NCI-H524 (cell line): ENCODE results near the gene PIGBOS1.
"Not testable (repeated sequence)": the region's sequence is repeated elsewhere in the genome, so short reads cannot be mapped to it uniquely, and the experiment has no call there.

Experiments used
- DNase-seq, 2 experiments: peaks; one replicate each; lab custom pipeline; 2025; lab: John Stamatoyannopoulos, UW

Gene PIGBOS1, protein sequence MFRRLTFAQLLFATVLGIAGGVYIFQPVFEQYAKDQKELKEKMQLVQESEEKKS

DNA sequence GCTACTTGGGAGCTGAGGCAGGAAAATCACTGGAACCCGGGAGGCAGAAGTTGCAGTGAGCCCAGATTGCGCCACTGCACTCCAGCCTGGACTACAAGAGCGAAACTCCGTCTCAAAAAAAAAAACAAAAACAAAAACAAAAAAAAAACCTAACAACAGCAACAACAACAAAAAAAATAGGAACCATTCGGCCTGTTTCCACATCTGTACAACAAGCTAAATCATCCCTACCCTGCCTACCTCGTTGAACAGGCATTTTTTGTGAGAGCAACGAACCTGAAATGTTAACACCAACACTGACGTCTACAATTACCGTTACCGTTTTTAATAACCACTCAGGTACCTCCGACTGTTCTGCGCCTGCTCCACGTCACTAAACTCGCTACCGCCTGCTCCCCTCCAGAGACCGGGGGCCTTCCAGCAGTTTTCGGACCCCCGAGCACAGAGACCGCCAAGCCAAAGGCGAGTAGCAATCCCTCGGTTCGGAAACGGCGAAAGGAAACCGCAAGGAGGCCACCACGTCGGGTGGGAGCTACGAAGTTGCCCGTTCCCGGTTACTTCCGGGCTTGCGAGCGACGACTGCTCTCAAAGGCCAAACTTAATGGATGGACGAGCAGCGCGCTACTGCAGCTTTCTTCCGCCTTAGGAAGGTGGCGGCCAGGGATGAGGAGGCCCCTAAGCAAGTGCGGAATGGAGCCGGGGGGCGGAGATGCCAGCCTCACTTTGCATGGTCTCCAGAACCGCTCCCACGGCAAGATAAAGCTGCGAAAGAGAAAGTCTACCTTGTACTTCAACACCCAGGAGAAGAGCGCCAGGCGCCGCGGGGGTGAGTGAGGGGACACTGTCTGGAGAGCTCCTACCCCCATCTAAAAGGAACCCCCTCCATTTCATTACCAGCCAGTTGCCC is at the start of gene PIGBOS1, which contains the start of gene PIGB:
TSS of gene PIGBOS1 (minus strand) at position 536 of the 907 bp plus-strand sequence. CDS start 1,331 bp downstream, outside the sequence.
TSS of gene PIGB (plus strand) at position 635 of the 907 bp plus-strand sequence. CDS start at position 664, 29 bp downstream.
- DNase-seq: peak; percentile 81 to 85

DNA sequence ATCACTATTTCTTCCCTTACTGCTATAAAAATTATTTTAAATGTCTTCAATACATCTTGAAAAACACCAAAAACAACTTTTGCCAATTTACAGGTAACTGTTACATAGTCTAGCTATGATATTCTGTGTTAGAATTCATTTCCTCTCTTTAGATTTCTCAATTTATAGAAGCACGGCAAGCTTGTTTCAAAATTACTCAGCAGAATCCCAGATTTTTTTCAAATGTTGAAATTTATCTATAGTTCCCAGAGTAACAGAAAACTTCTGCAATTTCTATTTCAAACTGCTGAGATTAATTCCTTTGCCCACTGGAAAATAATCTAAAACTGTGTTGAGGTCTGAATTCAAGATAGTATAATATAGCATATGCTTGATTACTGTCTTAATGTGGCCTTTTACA is 48.1 kb upstream of the PIGBOS1 start:
- no peak for DNase-seq

DNA sequence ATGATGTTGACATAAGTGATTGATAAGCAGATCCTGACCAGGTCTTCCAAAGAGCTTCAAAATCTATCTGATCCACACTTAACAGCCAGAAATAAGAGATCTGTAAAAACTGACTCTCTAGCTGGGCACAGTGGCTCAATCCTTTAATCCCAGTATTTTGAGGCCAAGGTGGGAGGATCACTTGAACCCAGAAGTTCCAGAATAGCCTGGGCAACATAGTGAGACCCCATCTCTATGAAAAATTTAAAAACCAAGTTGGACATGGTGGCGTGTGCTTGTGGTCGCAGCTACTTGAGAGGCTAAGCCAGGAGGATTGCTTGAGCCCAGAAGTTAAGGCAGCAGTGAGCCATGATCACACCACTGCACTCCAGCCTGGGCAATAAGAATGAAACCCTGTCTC is 43.7 kb upstream of the PIGBOS1 start:
- DNase-seq: no peak

DNA sequence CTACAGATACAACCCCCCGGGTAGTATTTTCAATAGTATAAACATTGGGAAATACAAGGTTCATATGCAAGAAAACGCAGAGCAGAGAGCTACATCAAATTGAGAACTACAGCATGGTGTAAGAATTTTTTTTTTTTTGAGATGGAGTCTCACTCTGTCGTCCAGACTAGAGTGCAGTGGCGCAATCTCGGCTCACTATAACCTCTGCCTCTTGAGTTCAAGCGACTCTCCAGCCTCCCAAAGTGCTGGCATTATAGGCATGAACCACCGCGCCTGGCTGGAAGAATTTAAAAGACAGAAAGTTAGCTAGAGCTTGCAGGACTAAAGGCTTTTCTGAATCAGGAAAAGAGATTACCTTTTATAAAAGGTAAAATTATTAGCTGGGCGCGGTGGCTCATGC is 42.1 kb upstream of the PIGBOS1 start:
- no peak for DNase-seq

DNA sequence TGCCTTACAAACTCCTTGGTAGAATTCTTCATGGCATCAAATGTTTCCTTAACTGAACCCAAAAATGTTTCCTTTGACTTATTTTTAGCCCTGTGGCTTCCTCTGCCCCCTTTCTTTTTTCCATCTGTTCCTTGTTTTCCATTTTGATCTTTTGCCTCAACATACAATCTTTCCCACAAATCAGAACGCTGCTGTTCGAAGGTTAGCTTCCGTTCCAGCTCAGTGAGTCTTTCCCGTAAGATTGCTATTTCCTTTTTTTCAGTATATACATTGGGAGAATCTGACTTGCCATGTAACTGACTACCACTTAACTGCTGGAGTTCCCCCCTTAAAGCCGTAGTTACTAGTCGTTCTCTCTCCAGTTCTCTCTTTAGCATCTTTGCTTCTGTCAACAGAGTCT is 41.3 kb upstream of the PIGBOS1 start:
- DNase-seq: no peak

DNA sequence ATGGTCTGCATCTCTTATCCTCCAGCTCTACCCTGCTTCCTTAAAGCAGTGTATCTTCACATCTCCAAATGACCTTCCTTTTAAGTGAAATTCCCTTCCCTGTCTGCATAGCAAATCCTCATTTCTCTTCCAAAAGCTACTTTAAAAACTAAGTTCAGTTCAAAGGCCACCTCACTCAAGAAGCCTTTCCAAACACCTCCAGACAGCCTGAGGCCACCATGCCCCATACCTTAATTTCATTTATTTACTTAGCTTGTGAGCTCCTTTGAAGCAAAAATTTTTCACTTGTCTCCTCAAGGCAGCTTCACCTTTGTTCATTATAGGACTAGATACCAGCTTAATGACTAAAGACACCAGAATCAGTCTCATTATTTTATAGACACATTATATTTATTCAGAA is 39.5 kb upstream of the PIGBOS1 start:
- DNase-seq: no peak

DNA sequence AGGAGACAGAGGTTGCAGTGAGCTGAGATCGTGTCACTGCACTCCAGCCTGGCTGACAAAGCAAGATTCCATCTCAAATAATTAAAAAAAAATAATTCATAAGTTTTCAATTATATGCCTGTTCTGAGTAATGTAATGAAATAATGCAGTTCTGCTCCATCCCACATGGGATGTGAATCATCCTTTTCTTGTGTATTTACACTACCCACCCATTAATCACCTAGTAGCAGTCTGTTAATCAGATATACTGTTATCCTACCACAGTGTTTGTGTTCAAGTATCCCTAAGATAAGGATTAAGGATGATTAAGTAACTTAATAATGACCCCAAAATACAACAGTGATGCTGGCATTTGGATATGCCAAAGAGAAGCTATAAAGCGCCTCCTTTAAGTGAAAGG is 38.9 kb upstream of the PIGBOS1 start:
- DNase-seq: peak in 1 of 2 experiments; percentile 20

DNA sequence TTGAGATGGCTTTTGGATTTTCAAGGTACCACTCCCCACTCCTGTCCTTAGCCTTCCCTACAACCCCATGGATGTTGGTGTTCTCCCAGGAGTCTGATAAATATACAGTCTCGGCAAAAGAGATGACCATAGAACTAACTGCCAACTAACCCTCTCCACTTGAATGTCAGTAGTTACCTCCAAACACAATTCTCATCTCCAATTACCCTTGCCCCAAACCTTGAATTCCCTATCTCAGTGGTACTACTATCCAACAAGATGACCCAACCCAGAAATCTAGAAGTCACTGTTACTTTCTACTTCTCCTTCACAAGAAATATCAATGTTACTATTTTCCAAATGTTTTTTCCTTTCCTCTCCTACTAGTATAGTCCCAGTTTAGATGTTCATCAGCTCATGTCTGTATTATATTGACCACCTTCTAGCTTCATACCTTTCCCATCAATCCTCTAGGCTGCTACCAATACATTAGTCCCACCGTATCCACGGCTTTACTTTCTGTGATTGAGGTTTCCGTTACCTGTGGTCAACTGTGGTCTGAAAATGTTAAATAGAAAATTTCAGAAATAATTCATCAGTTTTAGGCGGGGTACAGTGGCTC is 38.2 kb upstream of the PIGBOS1 start:
- no peak for DNase-seq

DNA sequence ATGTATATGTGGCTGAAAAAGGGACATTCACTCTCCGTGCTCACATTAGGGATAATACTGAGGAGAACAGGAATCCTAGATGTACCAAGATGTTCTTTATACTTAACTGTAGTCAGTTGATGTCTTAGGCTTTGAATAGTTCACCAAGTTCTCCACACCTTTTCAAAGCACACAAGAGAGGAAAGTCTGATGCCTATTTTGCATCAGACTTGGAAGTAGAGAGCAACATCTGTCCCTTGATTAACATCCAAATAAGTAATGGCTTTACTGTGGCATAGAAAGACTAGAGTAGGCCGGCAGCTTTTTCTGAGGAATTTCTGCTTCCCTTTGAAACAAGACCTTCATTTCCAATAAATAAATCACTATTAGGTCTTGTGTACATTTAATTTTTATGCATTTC is 34.1 kb upstream of the PIGBOS1 start:
- peak in 1 of 2 experiments; percentile 8 for DNase-seq

DNA sequence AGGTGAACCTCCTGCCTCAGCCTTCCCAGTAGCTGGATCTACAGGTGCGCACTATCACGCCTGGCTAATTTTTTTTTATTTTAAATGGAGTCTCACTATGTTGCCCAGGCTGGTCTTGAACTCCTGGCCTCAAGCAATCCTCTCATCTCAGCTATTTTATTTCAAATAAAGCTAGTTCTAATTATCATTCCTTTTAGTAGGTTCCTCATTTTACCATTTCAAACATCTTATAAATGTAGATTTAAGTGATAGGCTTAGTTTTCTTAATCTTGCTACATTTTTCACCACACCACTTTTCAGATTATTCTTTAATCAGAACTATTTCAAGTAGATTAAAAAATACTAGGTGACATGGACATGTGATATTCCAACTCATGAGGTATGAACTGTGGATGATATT is 30.4 kb upstream of the PIGBOS1 start:
- DNase-seq: no peak

DNA sequence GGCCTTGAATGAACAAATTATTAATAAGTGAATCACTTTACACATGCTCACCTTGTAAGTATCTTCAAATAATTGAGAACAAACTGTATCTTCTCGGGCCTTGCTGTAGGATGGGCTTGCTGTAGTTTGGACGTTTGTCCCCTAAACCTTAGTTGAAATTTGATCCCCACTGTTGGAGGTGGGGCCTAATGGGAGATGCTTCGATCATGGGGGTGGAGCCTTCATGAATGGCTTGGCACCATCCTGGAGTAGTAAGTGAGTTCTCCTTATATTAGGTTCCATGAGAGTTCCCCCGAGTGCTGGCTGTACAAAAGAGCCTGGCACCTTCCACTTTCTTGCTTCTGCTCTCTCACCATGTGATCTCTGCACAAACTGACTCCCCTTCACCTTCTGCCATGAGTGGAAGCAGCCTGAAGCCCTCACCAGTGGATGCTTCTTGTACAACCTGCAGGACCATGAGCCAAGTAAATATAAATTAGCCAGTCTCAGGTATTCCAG is 29.4 kb upstream of the PIGBOS1 start:
- DNase-seq: no peak

DNA sequence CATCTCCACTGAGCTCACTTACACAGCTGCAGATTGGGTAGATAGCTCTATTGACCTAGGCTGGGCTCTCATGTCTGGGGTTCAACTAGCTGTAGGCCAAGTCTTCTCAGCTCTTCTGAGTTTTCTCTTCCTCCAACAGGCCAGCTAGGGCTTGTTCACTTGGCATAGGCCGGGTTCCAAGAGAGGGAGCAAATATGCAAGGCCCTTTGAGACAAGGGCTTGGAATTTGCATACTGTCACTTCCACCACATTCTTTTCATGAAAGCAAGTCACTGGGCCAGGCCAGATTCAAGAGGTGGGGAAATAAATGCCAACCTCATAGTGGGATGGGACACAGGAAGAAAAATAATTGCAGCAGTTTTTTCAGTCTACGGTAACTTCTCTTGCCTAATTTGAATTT is 25.3 kb upstream of the PIGBOS1 start:
- no peak for DNase-seq

DNA sequence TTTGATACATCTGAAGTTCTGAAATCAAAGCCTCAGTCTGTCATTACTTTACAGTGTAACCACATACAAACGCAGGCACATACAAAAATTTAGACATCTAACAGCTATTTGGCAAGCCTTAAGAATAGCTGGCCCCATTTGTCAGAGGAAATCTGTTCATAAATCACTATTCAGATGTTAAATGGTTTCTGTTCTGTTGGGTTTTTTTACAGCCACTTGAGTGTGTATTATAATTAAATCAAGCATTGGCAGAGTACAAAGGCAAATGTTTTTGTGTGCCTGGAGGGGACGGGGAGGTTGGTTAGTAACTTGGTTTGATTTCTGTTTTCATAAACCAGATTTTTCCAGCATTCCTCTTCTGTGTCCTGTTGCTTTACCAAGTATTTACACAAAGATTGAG is 24.2 kb upstream of the PIGBOS1 start:
- DNase-seq: no peak

DNA sequence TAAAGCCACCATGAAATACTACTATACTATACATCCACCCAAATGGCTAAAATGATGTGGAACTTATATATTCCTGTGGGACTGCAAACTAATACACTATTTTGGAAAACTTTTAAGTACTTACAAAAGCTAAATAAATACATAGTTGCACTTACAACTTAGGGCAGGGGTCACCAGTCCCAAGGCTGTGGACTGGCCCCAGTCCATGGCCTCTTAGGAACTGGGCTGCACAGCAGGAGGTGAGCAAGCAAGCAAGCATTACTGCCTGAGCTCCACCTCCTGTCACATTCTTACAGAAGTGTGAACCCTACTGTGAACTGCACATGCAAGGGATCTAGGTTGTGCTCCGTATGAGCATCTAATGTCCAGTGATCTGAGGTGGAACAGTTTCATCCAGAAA is 18.2 kb upstream of the PIGBOS1 start:
- DNase-seq: no peak

DNA sequence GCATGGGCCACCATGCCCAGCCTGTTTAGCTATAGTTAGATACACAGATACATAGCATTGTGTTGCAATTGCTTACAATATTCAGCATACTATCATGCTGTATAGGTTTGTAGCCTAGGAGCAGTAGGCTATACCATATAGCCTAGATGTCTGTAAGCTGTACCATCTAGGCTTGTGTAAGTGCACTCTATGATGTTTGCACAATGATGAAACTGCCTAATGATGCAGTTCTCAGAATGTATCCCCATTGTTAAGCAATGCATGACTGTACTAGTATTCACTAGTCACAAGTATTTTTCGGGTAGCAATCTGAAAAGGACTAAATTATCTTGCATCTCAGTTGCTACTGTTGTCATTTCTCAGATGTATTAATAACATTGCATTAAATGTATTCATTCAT is 16.1 kb upstream of the PIGBOS1 start:
- DNase-seq: no peak

DNA sequence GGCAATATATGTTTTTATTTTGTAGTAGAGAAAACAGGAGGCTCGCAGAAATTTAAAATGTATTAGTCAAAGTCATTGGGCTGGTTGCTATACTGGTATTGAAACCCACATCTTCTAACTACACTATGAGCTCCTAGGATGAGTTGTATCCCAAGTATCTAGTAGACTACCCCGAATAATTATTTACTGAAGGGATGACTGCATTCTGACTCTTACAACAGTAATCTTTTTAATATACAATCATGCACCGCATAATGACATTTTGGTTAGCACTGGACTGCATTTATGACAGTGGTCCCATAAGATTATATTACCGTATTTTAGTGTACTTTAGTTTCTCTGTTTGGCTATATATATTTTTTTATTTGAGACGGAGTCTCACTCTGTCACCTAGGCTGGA is 15.4 kb upstream of the PIGBOS1 start:
- DNase-seq: no peak

DNA sequence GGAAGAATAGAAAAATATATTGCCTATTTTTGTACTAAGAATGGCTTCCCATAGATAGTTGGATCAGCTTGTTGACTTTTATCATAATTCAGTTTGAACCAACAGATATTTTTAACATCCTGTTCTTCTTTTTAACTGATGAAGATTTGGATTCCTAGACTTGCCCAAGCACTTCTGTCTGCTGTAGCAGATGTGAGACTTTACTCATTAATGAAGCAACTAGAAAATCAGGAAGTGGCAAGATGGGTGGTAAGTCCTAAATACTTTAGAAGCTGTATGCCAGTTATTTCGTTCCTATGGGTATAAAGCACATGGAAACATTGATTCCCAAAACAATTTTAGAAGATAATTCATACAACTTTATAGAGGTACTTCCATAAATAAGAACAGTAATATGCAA is 8.5 kb upstream of the PIGBOS1 start:
- DNase-seq: no peak

DNA sequence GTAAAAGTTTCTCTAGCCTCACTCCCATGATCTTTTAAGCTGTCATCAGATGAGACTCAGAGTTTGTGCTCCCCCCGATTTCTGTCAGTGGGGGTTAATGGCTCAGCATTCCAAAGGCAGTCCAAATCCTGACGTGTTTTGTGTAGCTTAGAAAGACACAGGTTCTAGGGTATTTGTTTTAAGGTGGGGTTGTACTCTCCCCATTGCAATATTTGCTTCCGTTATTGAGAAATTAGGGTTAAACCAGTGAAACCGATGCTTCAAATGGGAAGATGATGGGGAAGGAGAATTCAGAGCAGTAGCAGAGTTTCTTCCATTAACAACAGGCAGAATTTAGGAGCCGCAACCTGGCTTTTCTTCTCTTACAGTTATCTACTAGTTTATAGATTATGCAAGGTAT is 3.5 kb upstream of the PIGBOS1 start:
- no peak for DNase-seq

DNA sequence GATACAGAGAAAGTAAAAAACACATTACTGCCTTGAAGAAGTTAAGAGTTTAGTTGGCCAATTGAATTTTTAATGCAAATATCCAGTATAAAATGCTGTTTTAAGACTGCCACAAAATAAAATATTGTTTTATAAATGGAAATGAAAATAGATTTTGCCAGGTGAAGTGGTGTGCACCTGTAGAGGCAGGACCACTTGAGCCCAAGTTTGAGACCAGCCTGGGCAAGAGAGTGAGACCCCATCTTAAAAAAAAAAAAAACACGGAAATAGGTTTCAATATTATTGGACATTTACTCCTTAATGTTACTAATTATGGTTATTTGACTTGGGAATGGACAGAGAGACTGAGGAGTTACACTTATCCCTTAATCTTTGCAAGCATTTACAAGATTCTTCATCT is 2.0 kb upstream of the PIGBOS1 start:
- DNase-seq: no peak

DNA sequence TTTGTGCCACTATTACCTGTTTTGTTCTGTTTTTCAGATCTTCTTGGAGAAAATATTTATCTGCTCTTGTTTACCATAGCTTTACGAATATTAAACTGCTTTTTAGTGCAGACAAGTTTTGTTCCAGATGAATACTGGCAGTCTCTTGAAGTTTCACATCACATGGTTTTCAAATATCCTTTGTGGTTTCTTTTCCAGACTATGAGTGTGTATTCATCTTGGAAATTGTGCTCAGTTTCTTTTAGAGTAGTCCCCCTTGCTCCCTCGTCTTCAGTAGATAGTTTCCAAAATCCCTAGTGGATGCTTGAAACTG is 1.3 kb upstream of the PIGBOS1 start:
- no peak for DNase-seq

DNA sequence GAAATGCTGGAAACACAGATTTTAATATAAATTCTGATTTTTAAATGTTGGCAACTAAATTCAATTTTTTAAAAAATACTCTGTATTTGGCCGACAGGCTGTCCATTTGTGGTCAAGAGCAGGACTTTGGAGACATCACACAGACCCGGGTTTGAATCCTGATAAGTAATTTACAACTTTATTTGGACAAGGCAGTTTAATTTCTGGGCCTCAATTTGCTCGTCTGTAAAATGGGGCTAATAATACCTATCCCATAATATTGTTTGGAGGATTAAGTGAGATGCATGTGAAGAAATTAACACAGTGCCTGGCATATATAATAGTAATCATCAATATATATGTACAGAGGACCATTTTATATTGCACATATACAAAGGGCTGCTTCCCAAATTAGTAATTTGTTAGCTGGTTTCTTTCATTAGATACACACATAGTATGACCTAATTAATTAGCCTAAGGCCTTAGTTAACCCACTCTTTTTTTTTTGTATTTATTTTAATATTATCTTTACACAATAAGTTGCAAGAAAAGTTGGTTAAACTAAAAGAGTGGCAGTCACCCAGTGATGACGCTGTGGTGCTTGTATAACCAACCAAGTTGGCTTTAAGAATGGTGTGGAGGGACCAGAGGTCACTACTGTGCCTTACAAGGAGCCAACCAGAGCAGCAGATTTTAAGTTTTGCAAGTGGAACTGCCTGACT is 764 bp upstream of the PIGBOS1 start:
- DNase-seq: no peak

DNA sequence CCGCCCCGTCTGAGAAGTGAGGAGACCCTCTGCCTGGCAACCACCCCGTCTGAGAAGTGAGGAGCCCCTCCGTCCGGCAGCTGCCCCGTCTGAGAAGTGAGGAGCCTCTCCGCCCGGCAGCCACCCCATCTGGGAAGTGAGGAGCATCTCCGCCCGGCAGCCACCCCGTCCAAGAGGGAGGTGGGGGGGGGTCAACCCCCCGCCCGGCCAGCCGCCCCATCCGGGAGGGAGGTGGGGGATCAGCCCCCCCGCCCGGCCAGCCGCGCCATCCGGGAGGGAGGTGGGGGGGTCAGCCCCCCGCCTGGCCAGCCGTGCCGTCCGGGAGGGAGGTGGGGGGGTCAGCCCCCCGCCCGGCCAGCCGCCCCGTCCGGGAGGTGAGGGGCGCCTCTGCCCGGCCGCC is 16.1 kb downstream of the PIGBOS1 start:
- not testable (repeated sequence) for DNase-seq

DNA sequence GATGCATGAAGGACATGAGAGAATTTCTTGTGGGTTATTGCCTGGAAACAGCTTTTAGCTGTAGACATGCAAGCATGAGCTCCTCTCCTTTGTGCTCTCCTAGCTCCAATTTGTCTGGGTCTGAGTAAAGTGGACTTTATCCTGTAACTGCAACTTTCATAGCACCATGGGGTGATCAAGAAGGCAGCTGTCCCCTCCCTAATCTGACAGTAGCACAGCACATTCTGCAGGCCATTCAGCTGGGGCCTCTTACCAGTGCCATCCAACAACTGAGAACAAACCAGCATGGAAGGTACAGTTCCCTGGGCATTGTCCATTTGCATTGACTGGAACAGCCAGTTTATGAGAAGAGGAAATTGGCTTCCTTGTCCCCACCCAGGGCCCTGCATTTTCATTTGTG is 21.6 kb downstream of the PIGBOS1 start:
- no peak for DNase-seq
